GM12878 (cell line): ENCODE results near the gene DENND6B. TPM values are rescaled to one million over a fixed set of nuclear protein-coding genes. Genes with fewer than 3 reads are reported as not detected.

Experiments
- ATAC-seq: fragments of 200-7000 bp; cut with Tn5 transposase; 3 replicates; pipeline ENCODE4 v1.9.1; 2020; ENCODE audit warnings: mild to moderate bottlenecking, moderate library complexity
- BruUV-seq: library from RNA; stranded (reverse); fragments of 400-500 nt; replicated peaks from 2 replicates; lab custom pipeline; 2021; lab: Mats Ljungman, UMichigan
- CTCF ChIA-PET: fragments of 300-600 bp; sonication (Branson Sonifier 250); formaldehyde crosslinking; extraction: SDS; loops from one replicate; lab custom pipeline; 2021; ENCODE audit warnings: inconsistent platforms; lab: Yijun Ruan, JAX
- POLR2A ChIA-PET: fragments of 350-600 bp; formaldehyde crosslinking; extraction: SDS; loops from one replicate; lab custom pipeline; 2021; ENCODE audit warnings: inconsistent platforms; lab: Charles Lee
- RAD21 ChIA-PET: fragments of 300-600 bp; sonication (Branson Sonifier 250); formaldehyde crosslinking; loops from one replicate; lab custom pipeline; 2023; ENCODE audit warnings: antibody characterized with exemption; ENCODE audit not compliant: unreplicated experiment; lab: Charles Lee
- SMC1A ChIA-PET: fragments of 300-600 bp; sonication (Branson Sonifier 250); formaldehyde crosslinking; loops from one replicate; lab custom pipeline; 2023; ENCODE audit not compliant: unreplicated experiment, uncharacterized antibody; lab: Charles Lee
- DNase-seq: peaks from one replicate; pipeline ENCODE4 v3.0.0-alpha.2; 2011; ENCODE audit warnings: low read depth, low spot score
- FAIRE-seq: peaks from 3 replicates; lab custom pipeline; 2011; peaks lifted over from hg19 to GRCh38; lab: Jason Lieb, UNC
- H2AFZ ChIP-seq: 2 replicates; pipeline ENCODE4 v1.6.0; 2011; ENCODE audit warnings: low read depth, low read length, control low read depth; ENCODE audit not compliant: control insufficient read depth
- H3K27ac ChIP-seq: 2 replicates; pipeline ENCODE4 v1.5.1; 2011; ENCODE audit warnings: control low read depth; ENCODE audit not compliant: control insufficient read depth, insufficient read depth
- H3K27me3 ChIP-seq, 2 experiments: replicated peaks in 1 of 2; 2 replicates each; pipeline versions ENCODE4 v1.6.0 to v1.6.1; 2011; ENCODE audit warnings: low read length in 1 of 2; ENCODE audit not compliant: control insufficient read depth in 2 of 2, insufficient read depth in 2 of 2
- H3K36me3 ChIP-seq, 2 experiments: 2 replicates each; pipeline ENCODE4 v1.5.1; 2011; ENCODE audit warnings: low read length in 1 of 2; ENCODE audit not compliant: control insufficient read depth in 2 of 2, insufficient read depth in 2 of 2
- H3K4me1 ChIP-seq: 2 replicates; pipeline ENCODE4 v1.6.1; 2011; ENCODE audit warnings: mild to moderate bottlenecking, low read length, moderate library complexity, mixed read lengths; ENCODE audit not compliant: control insufficient read depth, insufficient read depth
- H3K4me2 ChIP-seq: 2 replicates; pipeline ENCODE4 v1.6.0; 2011; ENCODE audit warnings: control low read depth; ENCODE audit not compliant: control insufficient read depth, insufficient read depth
- H3K4me3 ChIP-seq: fragments of 200-600 bp; sonication (generic); 2 replicates; pipeline ENCODE4 v1.5.1; 2016
- H3K79me2 ChIP-seq: 2 replicates; pipeline ENCODE4 v1.6.0; 2011; ENCODE audit warnings: low read length; ENCODE audit not compliant: control insufficient read depth, insufficient read depth
- H3K9ac ChIP-seq: 2 replicates; pipeline ENCODE4 v1.8.0; 2011; ENCODE audit warnings: low read length, control low read depth, mixed read lengths; ENCODE audit not compliant: control insufficient read depth, insufficient read depth
- H3K9me3 ChIP-seq: replicated peaks from 3 replicates; pipeline ENCODE4 v1.5.1; 2011; ENCODE audit warnings: mild to moderate bottlenecking, low read length; ENCODE audit not compliant: control insufficient read depth, insufficient read depth
- H4K20me1 ChIP-seq: 2 replicates; pipeline ENCODE4 v1.6.0; 2011; ENCODE audit not compliant: control insufficient read depth, insufficient read depth
- ASH2L ChIP-seq: fragments of 300-600, 200-600 bp; sonication (generic); IDR thresholded peaks from 2 replicates; pipeline ENCODE4 v1.6.1; 2017; ENCODE audit warnings: low read depth, mild to moderate bottlenecking, borderline replicate concordance
- ATF2 ChIP-seq: IDR thresholded peaks from 2 replicates; pipeline ENCODE4 v1.6.1; 2012; ENCODE audit warnings: low read length, inconsistent platforms
- BMI1 ChIP-seq: fragments of 450-650 bp; IDR thresholded peaks from 2 replicates; pipeline ENCODE4 v1.6.1; 2016; ENCODE audit warnings: mild to moderate bottlenecking, moderate library complexity, borderline replicate concordance
- CTCF ChIP-seq, 3 experiments: IDR thresholded peaks in 2 of 3; conservative IDR thresholded peaks in 1 of 3; 2 replicates each; pipeline ENCODE4 v1.5.1; 2011; ENCODE audit warnings: low read depth in 3 of 3, low read length in 3 of 3, mild to moderate bottlenecking in 3 of 3, control low read depth in 2 of 3, moderate library complexity in 2 of 3, inconsistent platforms in 1 of 3, mixed read lengths in 1 of 3; ENCODE audit not compliant: control insufficient read depth in 2 of 3, insufficient read depth in 1 of 3; ENCODE audit errors: extremely low read depth in 1 of 3
- E2F8 ChIP-seq: fragments of 450-650 bp; IDR thresholded peaks from 2 replicates; pipeline ENCODE4 v1.6.1; 2018; ENCODE audit warnings: mild to moderate bottlenecking, low read depth, moderate library complexity; ENCODE audit not compliant: partially characterized antibody
- ESRRA ChIP-seq: IDR thresholded peaks from 2 replicates; pipeline ENCODE4 v1.6.1; 2012; ENCODE audit warnings: mild to moderate bottlenecking, low read length, improper control_type of control experiment
- EZH2 ChIP-seq: IDR thresholded peaks from 2 replicates; pipeline ENCODE4 v1.6.1; 2012; ENCODE audit warnings: low read depth, mild to moderate bottlenecking, control low read depth, inconsistent platforms, low read length, borderline replicate concordance; ENCODE audit not compliant: control insufficient read depth
- FOS ChIP-seq: IDR thresholded peaks from 3 replicates; pipeline ENCODE4 v1.6.1; 2011; ENCODE audit warnings: borderline replicate concordance; ENCODE audit not compliant: insufficient read length; ENCODE audit errors: extremely low read depth
- GATAD2B ChIP-seq: fragments of 450-650 bp; conservative IDR thresholded peaks from 2 replicates; pipeline ENCODE4 v1.6.1; 2017; ENCODE audit warnings: low read depth, mild to moderate bottlenecking, moderate library complexity
- HDGF ChIP-seq: fragments of 450-650 bp; IDR thresholded peaks from 2 replicates; pipeline ENCODE4 v1.6.1; 2016; ENCODE audit warnings: antibody characterized with exemption
- LARP7 ChIP-seq: fragments of 450-650 bp; IDR thresholded peaks from 2 replicates; pipeline ENCODE4 v1.6.1; 2017; ENCODE audit warnings: mild to moderate bottlenecking
- PKNOX1 ChIP-seq: fragments of 450-650 bp; IDR thresholded peaks from 2 replicates; pipeline ENCODE4 v1.6.1; 2016; ENCODE audit warnings: mild to moderate bottlenecking
- RELA ChIP-seq: fragments of 450-650 bp; IDR thresholded peaks from 2 replicates; pipeline ENCODE4 v1.8.0; 2014; ENCODE audit warnings: borderline replicate concordance; ENCODE audit not compliant: partially characterized antibody
- TARDBP ChIP-seq: IDR thresholded peaks from 2 replicates; pipeline ENCODE4 v1.6.1; 2016; ENCODE audit warnings: borderline replicate concordance
- WRNIP1 ChIP-seq: IDR thresholded peaks from 2 replicates; pipeline ENCODE4 v1.6.1; 2011; ENCODE audit warnings: low read depth, low read length, improper control_type of control experiment, borderline replicate concordance
- WGBS: methylation state at CpG from one replicate; pipeline ENCODE4 v1.1.6; 2016; ENCODE audit warnings: low lambda C conversion rate; ENCODE audit not compliant: insufficient replicate concordance, insufficient coverage; ENCODE audit errors: missing lambda C conversion rate; 5-methylcytosine and 5-hydroxymethylcytosine counted together
- in situ Hi-C: fragments of 300-500 bp; cut with MboI; formaldehyde crosslinking; loops from 9 replicates; pipeline ENCODE4 v1.14.3; 2018; ENCODE audit warnings: mixed read lengths
- intact Hi-C: fragments of 100-400 bp; cut with micrococcal nuclease; formaldehyde crosslinking; loops from one replicate; pipeline ENCODE4 v1.14.2; 2022; ENCODE audit not compliant: unreplicated experiment
- polyA plus RNA-seq, 11 experiments: library from polyadenylated mRNA; depleted of rRNA in 4 of 11; unstranded in 6 of 11; stranded (reverse) in 5 of 11; fragments of >200 nt; fragmentation: Nextera tagmentation in 4 of 11; fragmentation: Illumina TruSeq in 1 of 11; extraction: Ambion mirVana in 4 of 11; extraction: Trizol in 1 of 11; gene quantifications; 1 replicate in 1 of 11; 2 replicates in 10 of 11; pipeline versions ENCODE4 v1.2.1 to v1.2.3, GENCODE V29; 2011 to 2016; ENCODE audit warnings: inconsistent platforms in 2 of 11, missing spikeins in 2 of 11, low read depth in 1 of 11
- total RNA-seq, 4 experiments: library from RNA; depleted of rRNA in 3 of 4; stranded (reverse); fragments of >200 nt in 3 of 4; fragmentation: Illumina TruSeq in 1 of 4; extraction: Trizol in 1 of 4; gene quantifications; 2 replicates each; pipeline versions ENCODE4 v1.2.1 to v1.2.3, GENCODE V29; 2013 to 2021

DENND6B gene
- total and polyA plus RNA-seq, 10 of the 15 experiments (the other 5 are each of a cell fraction or from before 2014, with no cell fraction given): 0.72 to 11.3 (median 6.2) TPM

GRCh38 chr22:50299785-50300619, 26.8 kb downstream of the DENND6B start:
- FAIRE-seq (no peak), DNase-seq (no peak), ATAC-seq (peak; percentile 3; the same call in 1 of the 3 replicates)
- peaks cover 77% of the 10 kb centered on the region for H3K79me2 ChIP-seq
- WGBS: 76% methylated on average over 44 of the region's 93 CpGs
- no TSS peak for BruUV-seq
- H3K27ac ChIP-seq: no peak overlapping the region
- H3K27me3 ChIP-seq: no peaks in the 10 kb centered on the region
- H3K9me3 ChIP-seq: no peaks in the 10 kb centered on the region
- H3K4me1 ChIP-seq: peaks cover 41% of the 10 kb centered on the region
- SMC1A ChIA-PET: no interaction called here
- H3K4me2 ChIP-seq: peak overlapping the region; percentile 55
- POLR2A ChIA-PET: interaction anchor here (1.6 kb wide), 1 partner anchor 23 kb away, joined by 3 read pairs; no protein-coding TSS in a partner anchor
- CTCF ChIA-PET: interaction anchor here (1.1 to 1.2 kb wide), 2 partner anchors 24 to 35 kb away, joined by 3 read pairs; no protein-coding TSS in a partner anchor
- peak overlapping the region; percentile 47; the same call in 1 of the 2 replicates for H3K4me3 ChIP-seq
- in situ Hi-C loops: no loop called here
- RAD21 ChIA-PET: no interaction called here
- no peak overlapping the region for H2AFZ ChIP-seq
- intact Hi-C loops: no loop called here
- no peak overlapping the region for H3K9ac ChIP-seq
- H4K20me1 ChIP-seq: peaks cover 4% of the 10 kb centered on the region
- H3K36me3 ChIP-seq: peaks cover 2 to 3% of the 10 kb centered on the region in 2 experiments; a peak in 2 of 4 replicates
- no peak for TF ChIP-seq BMI1
- 0 out of 2 replicates have a peak, but pooled peaks have one; percentile 39 for TF ChIP-seq GATAD2B
- TF ChIP-seq TARDBP: no peak
- TF ChIP-seq ASH2L: no peak
- 0 out of 2 replicates have a peak, but pooled peaks have one; percentile 18 for TF ChIP-seq PKNOX1
- TF ChIP-seq CTCF (IDR thresholded peaks at IDR 0.05 in 2 of 3, conservative IDR thresholded peaks at IDR 0.05 in 1 of 3; ENCODE audit: control insufficient read depth in 2 of 3, extremely low read depth in 1 of 3, insufficient read depth in 1 of 3, low read depth in 3 of 3, low read length in 3 of 3): no peak
- no peak for TF ChIP-seq ESRRA
- TF ChIP-seq FOS: no peak
- no peak for TF ChIP-seq ATF2
- 0 out of 2 replicates have a peak, but pooled peaks have one; percentile 12 for TF ChIP-seq LARP7
- no peak for TF ChIP-seq HDGF
- TF ChIP-seq EZH2: no peak
- no peak for TF ChIP-seq E2F8
- TF ChIP-seq RELA: no peak
- no peak for TF ChIP-seq WRNIP1
